Stomach (tissue), 4 donors: ENCODE results near the gene ZNF600.
"Not testable (repeated sequence)": the region's sequence is repeated elsewhere in the genome, so short reads cannot be mapped to it uniquely, and the experiment has no call there.

Experiments used
- CTCF ChIP-seq, 7 experiments: fragments of 450-650 bp in 4 of 7; fragments of 200-600 bp in 3 of 7; sonication (generic) in 3 of 7; IDR thresholded peaks; one replicate each; pipeline ENCODE4 v1.5.1; 2016 to 2019; ENCODE audit warnings: antibody characterized with exemption in 7 of 7, control low read depth in 2 of 7, mild to moderate bottlenecking in 1 of 7
- EP300 ChIP-seq: sonication (generic); formaldehyde crosslinking; IDR thresholded peaks from one replicate; pipeline ENCODE4 v1.6.1; 2017; ENCODE audit warnings: antibody characterized with exemption
- POLR2A ChIP-seq, 4 donors: fragments of 450-650 bp; IDR thresholded peaks; one replicate each; pipeline ENCODE4 v1.6.1; 2016; ENCODE audit warnings: antibody characterized with exemption in 4 of 4, control low read depth in 2 of 4, mild to moderate bottlenecking in 1 of 4, moderate library complexity in 1 of 4
- POLR2AphosphoS5 ChIP-seq, 3 donors: sonication (generic); formaldehyde crosslinking; IDR thresholded peaks; one replicate each; pipeline ENCODE4 v1.6.1; 2016; ENCODE audit warnings: antibody characterized with exemption in 3 of 3

- TF ChIP-seq CTCF (IDR thresholded peaks at IDR 0.05); POLR2AphosphoS5 (IDR thresholded peaks at IDR 0.05); EP300; POLR2A (IDR thresholded peaks at IDR 0.05): not testable (repeated sequence)
Observed at GRCh38 chr19:52720541-52720940, 66.0 kb downstream of the ZNF600 start.
